Caco-2 (cell line): Measurements from ENCODE around the gene PSRC1. TPM values are rescaled to one million over a fixed set of nuclear protein-coding genes. Genes with fewer than 3 reads are reported as not detected.

ENCODE experiments used
- BruUV-seq: library from RNA; stranded (reverse); fragments of 400-500 nt; replicated peaks from 2 replicates; lab custom pipeline; 2021; lab: Mats Ljungman, UMichigan
- CTCF ChIA-PET: fragments of 300-600 bp; sonication (Branson Sonifier 250); formaldehyde crosslinking; loops from one replicate; lab custom pipeline; 2022; ENCODE audit warnings: antibody characterized with exemption; lab: Charles Lee
- POLR2A ChIA-PET: fragments of 300-600 bp; sonication (Branson Sonifier 250); formaldehyde crosslinking; loops from one replicate; lab custom pipeline; 2022; ENCODE audit warnings: antibody characterized with exemption; lab: Charles Lee
- DNase-seq, 2 experiments: peaks; one replicate each; pipeline versions ENCODE4 v3.0.0 to v3.0.0-alpha.2; 2020 to 2022
- H3K27me3 ChIP-seq: replicated peaks from 2 replicates; pipeline ENCODE4 v1.6.0; 2011; ENCODE audit warnings: low read length; ENCODE audit not compliant: control insufficient read depth, insufficient read depth
- H3K36me3 ChIP-seq: 2 replicates; pipeline ENCODE4 v1.5.1; 2011; ENCODE audit warnings: low read length; ENCODE audit not compliant: control insufficient read depth, insufficient read depth
- H3K4me1 ChIP-seq: fragments of 250-450 bp; sonication (Bioruptor Pico); 2 replicates; pipeline ENCODE4 v1.5.1; 2020; ENCODE audit warnings: mild to moderate bottlenecking
- H3K4me3 ChIP-seq: 2 replicates; pipeline ENCODE4 v1.5.1; 2011; ENCODE audit warnings: low read depth, mild to moderate bottlenecking, control low read depth, low read length
- H3K9me3 ChIP-seq: fragments of 250-450 bp; sonication (Bioruptor Pico); 2 replicates; pipeline ENCODE4 v1.5.1; 2020; ENCODE audit warnings: mild to moderate bottlenecking, moderate library complexity
- H3K27ac Mint-ChIP-seq: one replicate; pipeline ENCODE4 v1.8.0; 2022; ENCODE audit warnings: mixed read lengths; ENCODE audit not compliant: unreplicated experiment
- H3K27me3 Mint-ChIP-seq: one replicate; pipeline ENCODE4 v1.8.0; 2022; ENCODE audit warnings: mixed read lengths; ENCODE audit not compliant: insufficient read depth, unreplicated experiment
- H3K36me3 Mint-ChIP-seq: one replicate; pipeline ENCODE4 v1.8.0; 2022; ENCODE audit warnings: mild to moderate bottlenecking, mixed read lengths; ENCODE audit not compliant: insufficient read depth, unreplicated experiment
- H3K4me1 Mint-ChIP-seq: one replicate; pipeline ENCODE4 v1.8.0; 2022; ENCODE audit warnings: low read depth, mixed read lengths; ENCODE audit not compliant: unreplicated experiment
- H3K4me3 Mint-ChIP-seq: one replicate; pipeline ENCODE4 v1.8.0; 2022; ENCODE audit warnings: mild to moderate bottlenecking, moderate library complexity, mixed read lengths; ENCODE audit not compliant: unreplicated experiment
- H3K9me3 Mint-ChIP-seq: one replicate; pipeline ENCODE4 v1.8.0; 2022; ENCODE audit warnings: mixed read lengths; ENCODE audit not compliant: unreplicated experiment
- intact Hi-C: fragments of 100-400 bp; cut with micrococcal nuclease; formaldehyde crosslinking; loops from one replicate; pipeline ENCODE4 v1.10.0; 2022; ENCODE audit not compliant: unreplicated experiment
- total RNA-seq: library from RNA; stranded (reverse); gene quantifications from 2 replicates; pipeline ENCODE4 v1.2.3, GENCODE V29; 2022
- TF ChIP-seq, protein P1 (sequence below), 2 experiments: fragments of 200-600 bp in 1 of 2; IDR thresholded peaks; 1 replicate in 1 of 2; 2 replicates in 1 of 2; pipeline versions ENCODE4 v1.5.1 to v1.8.0; 2011 to 2022; ENCODE audit warnings: antibody characterized with exemption in 1 of 2, control low read depth in 1 of 2, inconsistent platforms in 1 of 2, low read depth in 1 of 2, low read length in 1 of 2, mild to moderate bottlenecking in 1 of 2, moderate library complexity in 1 of 2; ENCODE audit not compliant: insufficient read depth in 1 of 2, severe bottlenecking in 1 of 2, unreplicated experiment in 1 of 2

The PSRC1 gene
- total RNA-seq, 1 experiment from 2014 or later: 24.9 TPM

DNA sequence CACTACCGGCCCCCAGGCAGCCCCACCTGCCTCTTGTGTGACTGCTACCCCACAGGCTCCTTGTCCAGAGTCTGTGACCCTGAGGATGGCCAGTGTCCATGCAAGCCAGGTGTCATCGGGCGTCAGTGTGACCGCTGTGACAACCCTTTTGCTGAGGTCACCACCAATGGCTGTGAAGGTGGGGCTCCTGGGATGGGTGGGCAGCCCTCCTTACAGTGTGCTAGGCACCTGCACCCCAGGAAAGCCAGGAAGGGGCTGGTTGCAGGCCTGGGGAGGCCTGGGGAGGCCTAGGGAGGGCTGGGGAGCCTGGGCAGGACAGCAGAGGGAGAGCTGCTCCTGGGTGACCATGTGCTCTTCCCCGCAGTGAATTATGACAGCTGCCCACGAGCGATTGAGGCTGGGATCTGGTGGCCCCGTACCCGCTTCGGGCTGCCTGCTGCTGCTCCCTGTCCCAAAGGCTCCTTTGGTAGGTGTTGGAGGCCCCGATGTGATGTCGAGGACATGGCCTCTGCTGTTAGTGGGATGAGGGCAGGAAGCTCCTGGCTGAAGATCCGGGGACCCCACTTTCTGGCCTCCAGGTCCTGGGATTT is 17.1 kb downstream of the PSRC1 start:
- H3K27me3 ChIP-seq: no peaks in the 10 kb centered on the region
- Mint-ChIP-seq H3K9me3 (no peaks in the 10 kb centered on the region), H3K4me1 (no peaks in the 10 kb centered on the region), H3K27ac (no peak overlapping the region), H3K4me3 (no peak overlapping the region), H3K36me3 (no peaks in the 10 kb centered on the region), H3K27me3 (no peaks in the 10 kb centered on the region)
- no peaks in the 10 kb centered on the region for H3K36me3 ChIP-seq
- CTCF ChIA-PET: interaction anchor here (0.7 kb wide), 1 partner anchor 375 kb away, joined by 3 read pairs; no protein-coding TSS in a partner anchor
- no peak for DNase-seq
- H3K9me3 ChIP-seq: no peaks in the 10 kb centered on the region
- no TSS peak for BruUV-seq
- TF ChIP-seq, protein P1, sequence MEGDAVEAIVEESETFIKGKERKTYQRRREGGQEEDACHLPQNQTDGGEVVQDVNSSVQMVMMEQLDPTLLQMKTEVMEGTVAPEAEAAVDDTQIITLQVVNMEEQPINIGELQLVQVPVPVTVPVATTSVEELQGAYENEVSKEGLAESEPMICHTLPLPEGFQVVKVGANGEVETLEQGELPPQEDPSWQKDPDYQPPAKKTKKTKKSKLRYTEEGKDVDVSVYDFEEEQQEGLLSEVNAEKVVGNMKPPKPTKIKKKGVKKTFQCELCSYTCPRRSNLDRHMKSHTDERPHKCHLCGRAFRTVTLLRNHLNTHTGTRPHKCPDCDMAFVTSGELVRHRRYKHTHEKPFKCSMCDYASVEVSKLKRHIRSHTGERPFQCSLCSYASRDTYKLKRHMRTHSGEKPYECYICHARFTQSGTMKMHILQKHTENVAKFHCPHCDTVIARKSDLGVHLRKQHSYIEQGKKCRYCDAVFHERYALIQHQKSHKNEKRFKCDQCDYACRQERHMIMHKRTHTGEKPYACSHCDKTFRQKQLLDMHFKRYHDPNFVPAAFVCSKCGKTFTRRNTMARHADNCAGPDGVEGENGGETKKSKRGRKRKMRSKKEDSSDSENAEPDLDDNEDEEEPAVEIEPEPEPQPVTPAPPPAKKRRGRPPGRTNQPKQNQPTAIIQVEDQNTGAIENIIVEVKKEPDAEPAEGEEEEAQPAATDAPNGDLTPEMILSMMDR (IDR thresholded peaks at IDR 0.05; ENCODE audit: insufficient read depth in 1 of 2, low read depth in 1 of 2, low read length in 1 of 2, severe bottlenecking in 1 of 2, unreplicated experiment in 1 of 2): no peak
- H3K4me3 ChIP-seq: no peak overlapping the region
- intact Hi-C loops: loop anchor here (10.0 kb wide), 1 partner anchor 171 kb away; the partner anchor contains the start of gene TMEM167B
- POLR2A ChIA-PET: no interaction called here
- H3K4me1 ChIP-seq: no peaks in the 10 kb centered on the region

GRCh38 chr1:109265016-109265415 is 17.9 kb downstream of the PSRC1 start:
- POLR2A ChIA-PET: no interaction called here
- no peak overlapping the region for H3K4me3 Mint-ChIP-seq

DNA sequence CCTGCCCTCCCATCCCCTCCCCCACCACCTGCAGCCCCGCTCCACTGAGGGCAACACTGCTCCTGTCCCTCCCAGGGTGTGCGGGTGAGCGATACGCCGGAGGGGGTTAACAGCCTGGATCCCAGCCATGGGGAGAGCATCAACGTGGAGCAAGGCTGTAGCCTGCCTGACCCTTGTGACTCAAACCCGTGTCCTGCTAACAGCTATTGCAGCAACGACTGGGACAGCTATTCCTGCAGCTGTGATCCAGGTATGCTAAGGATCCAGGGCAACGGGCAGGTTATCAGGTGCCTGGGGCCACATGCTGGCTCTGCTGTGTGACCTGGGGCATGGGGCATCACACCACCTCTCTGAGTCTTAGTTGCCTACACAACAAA is 18.6 kb downstream of the PSRC1 start:
- Mint-ChIP-seq H3K4me3 (no peak overlapping the region), H3K4me1 (no peaks in the 10 kb centered on the region), H3K27me3 (no peaks in the 10 kb centered on the region), H3K27ac (no peak overlapping the region), H3K36me3 (no peaks in the 10 kb centered on the region), H3K9me3 (no peaks in the 10 kb centered on the region)
- ChIA-PET CTCF (interaction anchor here (0.7 to 0.8 kb wide), 2 partner anchors 15 to 133 kb away, joined by 3 to 15 read pairs; partner anchors contain the start of genes CELSR2 and SORT1), POLR2A (interaction anchor here (0.6 kb wide), 1 partner anchor 20 kb away, joined by 5 read pairs; no protein-coding TSS in a partner anchor)
- Histone ChIP-seq H3K4me1 (no peaks in the 10 kb centered on the region), H3K27me3 (no peaks in the 10 kb centered on the region), H3K4me3 (no peak overlapping the region), H3K36me3 (no peaks in the 10 kb centered on the region), H3K9me3 (no peaks in the 10 kb centered on the region)
- TF ChIP-seq, protein P1 (IDR thresholded peaks at IDR 0.05; ENCODE audit: insufficient read depth in 1 of 2, low read depth in 1 of 2, low read length in 1 of 2, severe bottlenecking in 1 of 2, unreplicated experiment in 1 of 2): no peak
- DNase-seq: no peak
- intact Hi-C loops: loop anchor here (5.0 to 10.0 kb wide), 2 partner anchors 170 to 268 kb away; partner anchors contain the start of gene TMEM167B
- no TSS peak for BruUV-seq

More at GRCh38 chr1:109265016-109265415, 17.9 kb downstream of the PSRC1 start:
- Histone ChIP-seq H3K4me3 (no peak overlapping the region), H3K36me3 (no peaks in the 10 kb centered on the region), H3K27me3 (no peaks in the 10 kb centered on the region), H3K9me3 (no peaks in the 10 kb centered on the region), H3K4me1 (no peaks in the 10 kb centered on the region)
- no TSS peak for BruUV-seq
- Mint-ChIP-seq H3K4me1 (no peaks in the 10 kb centered on the region), H3K27me3 (no peaks in the 10 kb centered on the region), H3K9me3 (no peaks in the 10 kb centered on the region), H3K36me3 (no peaks in the 10 kb centered on the region), H3K27ac (no peak overlapping the region)
- TF ChIP-seq, protein P1 (IDR thresholded peaks at IDR 0.05; ENCODE audit: insufficient read depth in 1 of 2, low read depth in 1 of 2, low read length in 1 of 2, severe bottlenecking in 1 of 2, unreplicated experiment in 1 of 2): no peak
- intact Hi-C loops: loop anchor here (10.0 kb wide), 1 partner anchor 170 kb away; the partner anchor contains the start of gene TMEM167B
- CTCF ChIA-PET: no interaction called here
- DNase-seq: no peak
